ENCODE measurements around the gene BANF2. TPM values are rescaled to one million over a fixed set of nuclear protein-coding genes. Genes with fewer than 3 reads are reported as not detected.

Gene BANF2
- total and polyA plus RNA-seq, 2 of the 13 experiments (the other 11 are each of a cell fraction or from before 2014, with no cell fraction given), result 0.35 TPM; not detected in 1

GRCh38 chr20:17721802-17722486 lies 22.2 kb downstream of the BANF2 start (continued):
- TF ChIP-seq ZNF646 (CRISPR knock-in tag; IDR thresholded peaks at IDR 0.05), result peak; percentile 88
- TF ChIP-seq MTA1 (CRISPR knock-in tag; IDR thresholded peaks at IDR 0.05; ENCODE audit: borderline replicate concordance), result peak; percentile 95
- TF ChIP-seq MYC (CRISPR knock-in tag; IDR thresholded peaks at IDR 0.05; ENCODE audit: borderline replicate concordance), result peak; percentile 83
- TF ChIP-seq DMAP1 (CRISPR knock-in tag; IDR thresholded peaks at IDR 0.05), result peak; percentile 72; the same call in 1 of the 2 replicates
- peak; percentile 100 for TF ChIP-seq HHEX (CRISPR knock-in tag; IDR thresholded peaks at IDR 0.05)
- TF ChIP-seq ZNF747 (CRISPR knock-in tag; IDR thresholded peaks at IDR 0.05; ENCODE audit: borderline replicate concordance), result peak; percentile 89; the same call in 1 of the 2 replicates
- TF ChIP-seq BRF2 (CRISPR knock-in tag; IDR thresholded peaks at IDR 0.05), result peak; percentile 91; the same call in 1 of the 2 replicates
- TF ChIP-seq BRD4 (CRISPR knock-in tag; IDR thresholded peaks at IDR 0.05), result peak; percentile 96
- TF ChIP-seq ARNT2 (CRISPR knock-in tag; IDR thresholded peaks at IDR 0.05; ENCODE audit: low read depth), result peak; percentile 96; the same call in 1 of the 2 replicates
- no peak for TF ChIP-seq ZNF484 (CRISPR knock-in tag; IDR thresholded peaks at IDR 0.05; ENCODE audit: borderline replicate concordance, low read depth)
- peak; percentile 100 for TF ChIP-seq GATA4 (IDR thresholded peaks at IDR 0.05; ENCODE audit: borderline replicate concordance, low read depth)
- TF ChIP-seq ZFP36 (IDR thresholded peaks at IDR 0.05; ENCODE audit: borderline replicate concordance, low read depth, low read length, partially characterized antibody), result peak; percentile 68
- TF ChIP-seq NKX3-1 (CRISPR knock-in tag; IDR thresholded peaks at IDR 0.05), result peak; percentile 100
- no peak for TF ChIP-seq SYNCRIP (IDR thresholded peaks at IDR 0.05; ENCODE audit: insufficient read depth, low read depth, low read length)
- 0 out of 2 replicates have a peak, but pooled peaks have one; percentile 81 for TF ChIP-seq ZNF800 (CRISPR knock-in tag; IDR thresholded peaks at IDR 0.05)
- peak; percentile 87; the same call in 1 of the 2 replicates for TF ChIP-seq JUND (CRISPR knock-in tag; IDR thresholded peaks at IDR 0.05)
- TF ChIP-seq ZNF773 (CRISPR knock-in tag; IDR thresholded peaks at IDR 0.05; ENCODE audit: borderline replicate concordance), result no peak
- TF ChIP-seq HMG20A (CRISPR knock-in tag; IDR thresholded peaks at IDR 0.05; ENCODE audit: borderline replicate concordance), result peak; percentile 100
- peak; percentile 56 for TF ChIP-seq GABPB1 (CRISPR knock-in tag; IDR thresholded peaks at IDR 0.05)

All from HepG2 (cell line).